ENCODE measurements around the gene ALAD. TPM values are rescaled to one million over a fixed set of nuclear protein-coding genes. Genes with fewer than 3 reads are reported as not detected.

ALAD gene
- total and polyA plus RNA-seq, 9 of the 15 experiments (the other 6 are each of a cell fraction or from before 2014, with no cell fraction given): 1.3 to 12.7 (median 6.8) TPM

- TF ChIP-seq ZNF274 (IDR thresholded peaks at IDR 0.05; ENCODE audit: borderline replicate concordance, low read depth, low read length): no peak
- no peak for TF ChIP-seq ZNF184 (CRISPR knock-in tag; IDR thresholded peaks at IDR 0.05)
- no peak for TF ChIP-seq ILF3 (IDR thresholded peaks at IDR 0.05; ENCODE audit: borderline replicate concordance)
- TF ChIP-seq PTBP1 (IDR thresholded peaks at IDR 0.05; ENCODE audit: low read depth, low read length): no peak
- no peak for TF ChIP-seq ZFPM2 (CRISPR knock-in tag; IDR thresholded peaks at IDR 0.05)
- TF ChIP-seq GTF2E2 (tag; IDR thresholded peaks at IDR 0.05): peak; percentile 82
- no peak for TF ChIP-seq HDGF (IDR thresholded peaks at IDR 0.05)
- TF ChIP-seq GTF3C2 (IDR thresholded peaks at IDR 0.05; ENCODE audit: borderline replicate concordance, extremely low read depth, insufficient read length): no peak
- no peak for TF ChIP-seq ZFP36 (IDR thresholded peaks at IDR 0.05; ENCODE audit: low read depth, low read length, partially characterized antibody)
- TF ChIP-seq SMAD1 (IDR thresholded peaks at IDR 0.05; ENCODE audit: low read depth, low read length, partially characterized antibody): peak; percentile 45
- TF ChIP-seq RNF2 (IDR thresholded peaks at IDR 0.05): peak; percentile 78
- no peak for TF ChIP-seq PBX2 (CRISPR knock-in tag; IDR thresholded peaks at IDR 0.05; ENCODE audit: low read depth)
- no peak for TF ChIP-seq PBX2 (tag; conservative IDR thresholded peaks at IDR 0.05; ENCODE audit: low read depth)
- no peak for TF ChIP-seq IRF1 (CRISPR knock-in tag; IDR thresholded peaks at IDR 0.05; ENCODE audit: borderline replicate concordance)
- no peak for TF ChIP-seq KAT8 (IDR thresholded peaks at IDR 0.05; ENCODE audit: low read depth)
- TF ChIP-seq YBX1 (IDR thresholded peaks at IDR 0.05): no peak
- peak; percentile 74; the same call in 1 of the 2 replicates for TF ChIP-seq ETS1 (conservative IDR thresholded peaks at IDR 0.05; ENCODE audit: control insufficient read depth, low read depth, low read length)
- TF ChIP-seq HEY1 (CRISPR knock-in tag; IDR thresholded peaks at IDR 0.05; ENCODE audit: borderline replicate concordance): no peak
- TF ChIP-seq HMGXB4 (CRISPR knock-in tag; IDR thresholded peaks at IDR 0.05): peak; percentile 43; the same call in 1 of the 2 replicates
These were observed 60.9 kb downstream of the ALAD start, which contains the start of gene WDR31 (continued) for GRCh38 chr9:113340011-113340699.
